Measurements from ENCODE around the gene FAM3D. TPM values are rescaled to one million over a fixed set of nuclear protein-coding genes. Genes with fewer than 3 reads are reported as not detected.

The FAM3D gene, protein sequence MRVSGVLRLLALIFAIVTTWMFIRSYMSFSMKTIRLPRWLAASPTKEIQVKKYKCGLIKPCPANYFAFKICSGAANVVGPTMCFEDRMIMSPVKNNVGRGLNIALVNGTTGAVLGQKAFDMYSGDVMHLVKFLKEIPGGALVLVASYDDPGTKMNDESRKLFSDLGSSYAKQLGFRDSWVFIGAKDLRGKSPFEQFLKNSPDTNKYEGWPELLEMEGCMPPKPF
- total RNA-seq: not detected in 2 replicates

DNA sequence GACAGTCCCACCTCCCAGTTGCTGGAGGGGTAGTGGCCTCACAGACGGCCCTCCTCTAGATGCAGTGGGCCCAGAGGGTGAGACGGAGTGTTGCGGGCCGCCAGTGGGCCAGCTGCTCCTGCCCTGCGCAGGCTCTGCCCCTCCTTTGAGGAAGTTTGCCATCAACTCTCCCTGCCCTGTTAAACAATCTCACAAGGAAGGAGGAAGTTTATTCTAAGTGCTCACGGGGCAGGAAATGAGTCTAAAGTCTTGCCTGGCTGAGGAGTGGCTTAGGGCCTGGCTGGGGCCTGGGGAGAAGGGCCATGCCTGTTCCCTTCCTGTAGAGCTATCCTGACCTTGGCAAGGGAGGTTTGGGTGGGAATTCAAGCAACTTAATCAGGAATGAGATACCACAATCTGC is at the start of gene FAM3D:
FAM3D (minus strand) TSS at position 92 of the 400 bp plus-strand sequence. CDS start 11,211 bp downstream, outside the sequence.

Other genes starting within 250 kb of the FAM3D start
- gene PDHB, start 232.9 kb downstream of the FAM3D start, total RNA-seq: 104 and 118 TPM in 2 replicates
- 3.5 and 3.7 TPM in 2 replicates for gene KCTD6, start 174.7 kb downstream of the FAM3D start, total RNA-seq
- gene ACOX2, start 129.6 kb downstream of the FAM3D start, total RNA-seq: 5.0 and 8.9 TPM in 2 replicates
- gene FAM107A, start 89.4 kb downstream of the FAM3D start, total RNA-seq: under 0.01 TPM in 1 of 2 replicates, not detected in the other

All from myometrial cell (primary cell).